IMR-90 (cell line): Measurements from ENCODE around the gene POLR1D. TPM values are rescaled to one million over a fixed set of nuclear protein-coding genes. Genes with fewer than 3 reads are reported as not detected.

Source experiments
- ATAC-seq: fragments of 200-7000 bp; cut with Tn5 transposase; 2 replicates; pipeline ENCODE4 v1.9.1; 2020; ENCODE audit warnings: low read depth, mild to moderate bottlenecking, moderate library complexity
- BruUV-seq: library from RNA; stranded (reverse); fragments of 400-500 nt; replicated peaks from 2 replicates; lab custom pipeline; 2021; lab: Mats Ljungman, UMichigan
- CTCF ChIA-PET: fragments of 300-600 bp; formaldehyde crosslinking; extraction: SDS; loops from one replicate; lab custom pipeline; 2021; ENCODE audit warnings: antibody characterized with exemption; lab: Yijun Ruan, JAX
- POLR2A ChIA-PET: fragments of 300-600 bp; sonication (Branson Sonifier 250); formaldehyde crosslinking; loops from one replicate; lab custom pipeline; 2022; ENCODE audit warnings: antibody characterized with exemption; ENCODE audit not compliant: unreplicated experiment; lab: Charles Lee
- DNase-seq: peaks from one replicate; pipeline ENCODE4 v3.0.0; 2013
- H2AFZ ChIP-seq: replicated peaks from 2 replicates; pipeline ENCODE3; 2013; ENCODE audit warnings: low read length, mild to moderate bottlenecking; ENCODE audit not compliant: poor library complexity
- H2AK5ac ChIP-seq: 2 replicates; pipeline ENCODE4 v1.6.1; 2013; ENCODE audit warnings: low read depth, low read length, inconsistent platforms
- H2AK9ac ChIP-seq: replicated peaks from 2 replicates; pipeline ENCODE3; 2013; ENCODE audit warnings: mild to moderate bottlenecking, low read depth, low read length, moderate library complexity; ENCODE audit not compliant: poor library complexity
- H2BK120ac ChIP-seq: 2 replicates; pipeline ENCODE4 v1.6.1; 2013; ENCODE audit warnings: low read depth, low read length, inconsistent platforms
- H2BK15ac ChIP-seq: 3 replicates; pipeline ENCODE4 v1.6.1; 2013; ENCODE audit warnings: low read depth, low read length, inconsistent platforms
- H2BK20ac ChIP-seq: 2 replicates; pipeline ENCODE4 v1.6.1; 2013; ENCODE audit warnings: low read depth, mild to moderate bottlenecking, inconsistent platforms, low read length, moderate library complexity
- H2BK5ac ChIP-seq: 2 replicates; pipeline ENCODE4 v1.6.1; 2013; ENCODE audit warnings: mild to moderate bottlenecking, low read depth, low read length, inconsistent platforms; ENCODE audit not compliant: poor library complexity, severe bottlenecking
- H3K14ac ChIP-seq: replicated peaks from 2 replicates; pipeline ENCODE4 v1.6.1; 2013; ENCODE audit warnings: low read depth, low read length, inconsistent platforms
- H3K18ac ChIP-seq: 2 replicates; pipeline ENCODE4 v1.6.1; 2013; ENCODE audit warnings: low read depth, low read length, control low read depth
- H3K23ac ChIP-seq: 2 replicates; pipeline ENCODE4 v1.6.1; 2013; ENCODE audit warnings: low read depth, low read length, inconsistent platforms
- H3K27ac ChIP-seq: 2 replicates; pipeline ENCODE4 v1.5.1; 2013; ENCODE audit warnings: mild to moderate bottlenecking, control low read depth, low read length; ENCODE audit not compliant: insufficient read depth
- H3K27me3 ChIP-seq: 2 replicates; pipeline ENCODE4 v1.6.1; 2013; ENCODE audit warnings: low read length; ENCODE audit not compliant: control insufficient read depth, insufficient read depth
- H3K36me3 ChIP-seq: 2 replicates; pipeline ENCODE4 v1.6.1; 2013; ENCODE audit warnings: low read length, mixed read lengths; ENCODE audit not compliant: control insufficient read depth, insufficient read depth
- H3K4ac ChIP-seq: 2 replicates; pipeline ENCODE4 v1.6.1; 2013; ENCODE audit warnings: low read depth, low read length, inconsistent platforms
- H3K4me1 ChIP-seq: 2 replicates; pipeline ENCODE4 v1.6.1; 2013; ENCODE audit warnings: low read length, mixed read lengths; ENCODE audit not compliant: control insufficient read depth, insufficient read depth
- H3K4me2 ChIP-seq: 2 replicates; pipeline ENCODE4 v1.6.1; 2013; ENCODE audit warnings: low read depth, mild to moderate bottlenecking, control low read depth, low read length, moderate library complexity
- H3K4me3 ChIP-seq: 2 replicates; pipeline ENCODE4 v1.5.1; 2013; ENCODE audit warnings: low read depth, mild to moderate bottlenecking, control low read depth, low read length, moderate library complexity; ENCODE audit not compliant: insufficient read depth
- H3K56ac ChIP-seq: 2 replicates; pipeline ENCODE4 v1.6.1; 2013; ENCODE audit warnings: low read length, inconsistent platforms; ENCODE audit not compliant: insufficient read depth; ENCODE audit errors: extremely low read depth
- H3K79me1 ChIP-seq, 2 experiments: 2 replicates each; pipeline ENCODE4 v1.6.1; 2013; ENCODE audit warnings: low read length in 2 of 2, inconsistent platforms in 1 of 2, low read depth in 1 of 2
- H3K9ac ChIP-seq: 2 replicates; pipeline ENCODE4 v1.6.1; 2013; ENCODE audit warnings: low read depth, low read length, control low read depth
- H3K9me1 ChIP-seq: 2 replicates; pipeline ENCODE4 v1.6.1; 2013; ENCODE audit warnings: low read length, inconsistent platforms; ENCODE audit not compliant: insufficient read depth
- H3K9me3 ChIP-seq: 2 replicates; pipeline ENCODE4 v1.6.1; 2013; ENCODE audit warnings: low read length; ENCODE audit not compliant: control insufficient read depth, insufficient read depth
- H4K20me1 ChIP-seq: 2 replicates; pipeline ENCODE4 v1.6.1; 2013; ENCODE audit warnings: low read length, inconsistent platforms; ENCODE audit not compliant: insufficient read depth
- H4K5ac ChIP-seq: 2 replicates; pipeline ENCODE4 v1.6.1; 2013; ENCODE audit warnings: mild to moderate bottlenecking, low read depth, low read length, control low read depth
- H4K8ac ChIP-seq, 2 experiments: 2 replicates each; pipeline ENCODE4 v1.6.1; 2013; ENCODE audit warnings: low read depth in 2 of 2, low read length in 2 of 2, control low read depth in 1 of 2, inconsistent platforms in 1 of 2
- H4K91ac ChIP-seq: 2 replicates; pipeline ENCODE4 v1.6.1; 2013; ENCODE audit warnings: low read depth, low read length, inconsistent platforms; ENCODE audit not compliant: insufficient read depth
- BHLHE40 ChIP-seq: fragments of 150-350 bp; IDR thresholded peaks from 2 replicates; pipeline ENCODE4 v1.6.1; 2016; ENCODE audit warnings: mild to moderate bottlenecking, low read depth, low read length
- CHD1 ChIP-seq: IDR thresholded peaks from 2 replicates; pipeline ENCODE4 v1.6.1; 2012; ENCODE audit warnings: low read depth, low read length, improper control_type of control experiment
- CTCF ChIP-seq: conservative IDR thresholded peaks from 2 replicates; pipeline ENCODE4 v1.5.1; 2012; ENCODE audit warnings: mild to moderate bottlenecking, low read depth, low read length, improper control_type of control experiment
- FOS ChIP-seq: fragments of 150-350 bp; IDR thresholded peaks from 2 replicates; pipeline ENCODE4 v1.6.1; 2016; ENCODE audit warnings: low read depth, low read length
- MAFK ChIP-seq: IDR thresholded peaks from 2 replicates; pipeline ENCODE4 v1.6.1; 2012; ENCODE audit warnings: low read depth, low read length, improper control_type of control experiment
- MAZ ChIP-seq: IDR thresholded peaks from 2 replicates; pipeline ENCODE4 v1.6.1; 2012; ENCODE audit warnings: low read depth, mild to moderate bottlenecking, low read length, improper control_type of control experiment, moderate library complexity, borderline replicate concordance
- MXI1 ChIP-seq: IDR thresholded peaks from 2 replicates; pipeline ENCODE4 v1.6.1; 2012; ENCODE audit warnings: low read depth, mild to moderate bottlenecking, low read length, moderate library complexity, borderline replicate concordance
- NFE2L2 ChIP-seq: fragments of 150-350 bp; IDR thresholded peaks from 2 replicates; pipeline ENCODE4 v1.6.1; 2016; ENCODE audit warnings: low read depth, mild to moderate bottlenecking, low read length
- POLR2A ChIP-seq: IDR thresholded peaks from 2 replicates; pipeline ENCODE4 v1.6.1; 2012; ENCODE audit warnings: mild to moderate bottlenecking, low read depth, low read length
- RAD21 ChIP-seq: IDR thresholded peaks from 2 replicates; pipeline ENCODE4 v1.6.1; 2012; ENCODE audit warnings: low read length, improper control_type of control experiment
- RCOR1 ChIP-seq: IDR thresholded peaks from 2 replicates; pipeline ENCODE4 v1.6.1; 2012; ENCODE audit warnings: mild to moderate bottlenecking, low read length, improper control_type of control experiment; ENCODE audit not compliant: insufficient replicate concordance
- RFX5 ChIP-seq: IDR thresholded peaks from 2 replicates; pipeline ENCODE4 v1.8.0; 2012; ENCODE audit warnings: low read depth, mild to moderate bottlenecking, low read length, moderate library complexity
- SMC3 ChIP-seq: fragments of 150-350 bp; IDR thresholded peaks from 2 replicates; pipeline ENCODE4 v1.6.1; 2016; ENCODE audit warnings: low read depth, mild to moderate bottlenecking, antibody characterized with exemption, low read length, moderate library complexity
- USF2 ChIP-seq: fragments of 150-350 bp; IDR thresholded peaks from 2 replicates; pipeline ENCODE4 v1.6.1; 2017; ENCODE audit warnings: mild to moderate bottlenecking, antibody characterized with exemption, low read length, low read depth
- WGBS, 2 experiments: methylation state at CpG; one replicate each; pipeline versions ENCODE4 v1.1.5 to v1.1.7; 2013; ENCODE audit warnings: missing lambda C conversion rate in 2 of 2; ENCODE audit not compliant: insufficient read length in 1 of 2; ENCODE audit errors: extremely low coverage in 2 of 2; 5-methylcytosine and 5-hydroxymethylcytosine counted together
- dilution Hi-C: fragments of 300-500 bp; cut with HindIII; formaldehyde crosslinking; loops from one replicate; pipeline ENCODE4 v1.14.3; 2018; ENCODE audit warnings: low sequenced_read_pairs; ENCODE audit not compliant: unreplicated experiment
- in situ Hi-C: fragments of 300-500 bp; cut with MboI; formaldehyde crosslinking; loops from 3 replicates; pipeline ENCODE4 v1.14.3; 2019; ENCODE audit warnings: low sequenced_read_pairs, inconsistent platforms, mixed read lengths
- intact Hi-C: fragments of 100-400 bp; cut with micrococcal nuclease; formaldehyde crosslinking; loops from 2 replicates; pipeline ENCODE4 v1.10.0; 2022
- polyA plus RNA-seq, 3 experiments: library from polyadenylated mRNA; depleted of rRNA; stranded (reverse); fragments of >200 nt; gene quantifications; 2 replicates each; pipeline ENCODE4 v1.2.3, GENCODE V29; 2012; ENCODE audit warnings: low replicate concordance in 1 of 3
- total RNA-seq: library from RNA; depleted of rRNA; stranded (reverse); fragments of >200 nt; gene quantifications from 2 replicates; pipeline ENCODE4 v1.2.3, GENCODE V29; 2012

POLR1D gene
- total and polyA plus RNA-seq, 2 of the 4 experiments (the other 2 are of a cell fraction): 65.4 to 110 TPM

- Histone ChIP-seq H4K91ac (no peak overlapping the region), H3K23ac (no peak overlapping the region), H3K9me3 (no peaks in the 10 kb centered on the region), H3K27ac (no peak overlapping the region), H2AFZ (no peak overlapping the region), H2BK5ac (no peak overlapping the region), H3K79me1 (peaks cover 27 to 35% of the 10 kb centered on the region in 2 experiments), H3K27me3 (no peaks in the 10 kb centered on the region), H3K4me1 (peaks cover 6% of the 10 kb centered on the region), H3K4me3 (no peak overlapping the region), H2AK5ac (no peak overlapping the region), H3K9ac (no peak overlapping the region), H2BK15ac (no peak overlapping the region), H4K5ac (peak overlapping the region; percentile 18; the same call in 1 of the 2 replicates), H3K9me1 (peaks cover 3% of the 10 kb centered on the region; the same call in 1 of the 2 replicates), H3K4ac (no peak overlapping the region), H2BK20ac (no peak overlapping the region), H3K36me3 (peaks cover 1% of the 10 kb centered on the region; the same call in 1 of the 2 replicates), H4K8ac (no peak overlapping the region), H4K20me1 (peaks cover 16% of the 10 kb centered on the region; the same call in 1 of the 2 replicates), H2BK120ac (no peak overlapping the region), H3K14ac (peak overlapping the region; percentile 16; the same call in 1 of the 2 replicates), H3K18ac (peak overlapping the region; percentile 64), H3K56ac (no peak overlapping the region), H2AK9ac (no peak overlapping the region), H3K4me2 (no peak overlapping the region)
- in situ Hi-C loops (no loop called here), intact Hi-C loops (no loop called here), dilution Hi-C loops (no loop called here)
- ChIA-PET POLR2A (no interaction called here), CTCF (interaction anchor here (0.6 kb wide), 1 partner anchor 200 kb away, joined by 4 read pairs; no protein-coding TSS in a partner anchor)
- DNase-seq (no peak), ATAC-seq (peak; percentile 36; the same call in 1 of the 2 replicates)
- WGBS, 2 experiments: no CpG with 5 or more reads among the region's 5 CpGs
- no TSS peak for BruUV-seq
- TF ChIP-seq MXI1 (no peak), CTCF (no peak), RCOR1 (no peak), FOS (no peak), RAD21 (no peak), RFX5 (no peak), POLR2A (no peak), MAZ (no peak), USF2 (no peak), MAFK (no peak), CHD1 (no peak), NFE2L2 (no peak), BHLHE40 (no peak), SMC3 (no peak)
Measured at GRCh38 chr13:27643334-27644132, 21.8 kb downstream of the POLR1D start.
